Activated CD8-positive, alpha-beta memory T cell treated with anti-CD3 and anti-CD28 coated beads for 1 hour (primary cell): ENCODE results near the gene FGFRL1.

Source experiments
- DNase-seq, 2 donors: peaks; one replicate each; pipeline ENCODE4 v3.0.0-alpha.2; 2020; ENCODE audit warnings: low read depth in 1 of 2; ENCODE audit errors: extremely low read depth in 1 of 2

The FGFRL1 gene

DNA sequence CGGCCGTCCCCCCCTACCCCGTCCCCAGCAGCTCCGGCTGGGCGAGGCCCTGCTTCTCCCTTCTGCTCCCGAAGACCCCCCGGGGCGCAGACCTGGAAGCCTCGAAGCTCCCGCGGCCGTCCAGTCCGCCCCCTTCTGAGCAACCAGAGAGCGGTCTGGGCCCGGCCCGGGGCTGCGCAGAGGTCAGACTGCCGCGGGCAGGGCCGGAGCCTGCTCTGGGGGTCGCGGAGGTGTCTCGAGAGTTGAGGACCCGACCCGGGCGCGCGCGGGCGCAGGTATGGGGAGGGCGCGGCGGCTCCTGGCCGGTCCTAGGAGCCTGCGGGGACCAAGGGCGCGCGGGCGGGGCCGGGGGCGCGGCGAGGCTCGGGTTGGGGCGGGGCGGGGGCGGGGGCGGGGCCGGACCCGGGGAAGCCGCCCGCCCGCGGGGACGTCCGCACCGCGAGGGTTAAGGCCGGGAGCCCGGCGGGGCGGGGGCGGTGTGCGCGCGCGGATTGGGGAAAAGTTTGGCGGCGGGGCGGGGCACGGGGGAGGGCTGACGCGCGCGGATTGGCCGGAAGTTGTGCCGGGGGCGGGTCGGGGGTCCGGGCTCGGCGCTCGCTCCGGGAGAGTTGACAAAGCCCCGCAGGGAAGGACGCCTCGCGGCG lies at the start of gene FGFRL1:
FGFRL1 (plus strand) TSS at position 605 of the 644 bp plus-strand sequence. CDS start 860 bp downstream, outside the sequence.
- DNase-seq, result peak; percentile 81 to 92

DNA sequence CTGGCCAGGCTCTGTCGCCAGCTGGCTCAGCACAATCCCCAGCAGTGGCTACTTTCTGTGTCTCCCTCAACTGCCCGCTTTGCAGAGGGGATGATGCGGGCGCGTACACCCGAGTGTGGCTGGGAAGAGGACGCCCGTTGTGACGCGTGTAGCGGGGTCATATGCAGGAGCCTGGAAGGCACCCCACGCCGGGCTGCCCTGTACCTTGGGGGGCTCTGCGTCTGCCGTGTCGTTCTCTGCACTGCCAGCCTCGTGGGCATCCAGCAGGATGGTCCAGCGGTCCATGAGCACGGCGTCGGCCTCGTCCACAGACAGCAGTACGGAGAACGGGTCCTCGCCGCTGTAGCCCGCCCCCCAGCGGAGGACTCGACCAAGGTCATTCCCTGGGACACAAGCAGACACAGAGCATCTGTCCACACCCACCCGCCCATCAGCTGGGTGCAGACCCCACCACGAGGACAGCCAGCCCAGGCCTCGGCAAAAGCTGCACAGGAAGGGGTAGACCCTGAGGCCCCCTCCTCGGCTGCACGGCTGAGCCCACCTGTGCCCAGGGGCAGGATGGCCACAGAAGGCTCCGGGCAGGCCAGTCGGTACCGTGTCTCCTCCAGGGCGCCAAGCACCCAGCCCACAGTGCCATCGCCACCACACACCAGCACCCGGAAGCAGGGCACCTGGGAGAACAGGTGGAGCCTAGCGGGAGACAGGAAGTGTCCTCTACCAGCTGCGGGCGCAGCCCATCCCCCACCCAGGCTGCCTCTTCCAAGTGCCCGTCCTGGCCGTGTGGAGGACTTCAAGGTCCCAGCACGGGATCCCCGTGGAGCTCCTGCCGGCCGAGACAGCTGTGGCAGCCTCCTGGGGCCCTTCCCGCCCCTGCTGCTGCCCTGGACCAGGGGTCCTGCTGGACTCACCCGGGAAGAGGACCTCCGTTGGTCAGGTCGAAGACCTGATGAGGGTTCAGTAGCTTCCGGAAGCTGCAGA lies 48.9 kb upstream of the FGFRL1 start:
- DNase-seq, result no peak

DNA sequence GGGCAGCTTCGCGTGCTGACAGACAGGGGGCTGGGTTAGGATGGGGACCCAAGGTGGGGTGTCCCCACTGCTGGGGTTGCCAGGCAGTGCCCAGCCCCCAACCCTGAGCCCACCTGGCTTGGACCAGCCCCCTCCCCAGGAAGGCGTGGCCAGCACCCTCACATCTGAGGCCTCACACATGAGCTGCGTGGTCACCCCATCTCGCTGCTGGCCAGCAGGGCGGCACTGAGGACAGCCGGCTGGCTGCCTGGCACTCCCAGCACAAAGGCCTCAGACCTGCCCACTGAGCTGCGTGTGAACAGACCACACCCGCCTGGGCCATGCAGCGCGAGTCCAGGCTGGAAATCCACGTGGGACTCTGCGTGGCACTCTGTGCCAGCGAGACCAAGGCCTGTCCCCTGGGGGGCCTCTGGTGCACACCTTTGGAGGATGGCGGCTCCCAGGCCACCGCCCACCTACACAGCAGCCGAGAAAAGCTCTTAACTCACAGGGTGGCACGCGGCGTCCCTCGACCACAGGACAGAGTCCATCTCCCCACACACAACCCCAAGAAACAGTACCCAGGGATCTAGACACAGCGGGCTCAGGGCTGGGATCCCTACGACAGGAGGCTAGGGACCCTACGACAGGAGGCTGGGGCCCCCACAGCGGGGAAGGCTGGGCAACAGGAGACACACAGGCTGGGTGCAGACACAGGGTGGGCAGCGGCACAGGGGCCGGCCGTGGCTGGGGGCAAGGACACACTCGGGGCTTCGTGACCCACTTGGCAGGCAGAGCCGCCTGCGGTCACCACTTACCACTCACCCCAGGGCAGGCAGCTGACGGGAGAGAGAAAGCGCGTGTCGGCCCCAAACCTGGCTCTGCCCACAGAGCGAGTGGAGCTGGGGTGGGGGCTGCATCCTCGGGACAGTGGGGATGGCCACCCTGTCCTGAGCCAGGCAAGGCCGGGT lies 47.9 kb upstream of the FGFRL1 start:
- no peak for DNase-seq

DNA sequence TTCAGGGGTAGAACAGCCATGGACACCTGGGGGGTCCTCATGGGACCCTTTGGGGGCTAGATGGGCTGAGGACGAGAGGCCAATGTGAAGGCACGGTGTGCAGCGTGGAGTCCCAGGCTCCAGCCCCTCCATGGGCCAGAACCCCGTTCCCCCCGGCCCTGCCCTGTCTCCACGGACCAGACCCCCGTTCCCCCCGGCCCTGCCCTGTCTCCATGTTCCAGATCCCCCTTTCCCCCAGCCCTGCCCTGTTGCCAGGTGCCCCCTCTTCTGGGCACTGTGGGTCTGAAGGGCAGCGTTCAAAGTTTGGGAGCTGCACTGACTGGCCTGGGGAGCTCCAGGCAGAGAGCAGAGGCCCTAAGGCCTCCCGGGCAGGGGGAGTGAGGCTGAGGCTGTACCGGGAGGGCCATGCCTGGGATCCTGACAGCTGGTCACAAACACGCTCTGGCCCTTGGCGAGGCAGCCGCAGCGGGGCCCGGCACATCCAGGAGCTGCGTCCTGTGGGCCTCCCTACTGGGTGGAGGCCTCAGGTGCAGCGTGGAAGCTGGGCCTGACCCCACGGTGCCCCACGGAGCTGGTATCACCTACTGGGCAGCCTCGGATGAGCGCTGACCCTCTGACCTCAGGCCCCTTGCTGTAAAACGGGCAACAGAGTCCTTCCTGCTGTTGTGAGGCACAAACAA lies 46.9 kb upstream of the FGFRL1 start:
- no peak for DNase-seq

- no peak for DNase-seq
Measured at GRCh38 chr4:965048-965765, 46.2 kb upstream of the FGFRL1 start.

DNA sequence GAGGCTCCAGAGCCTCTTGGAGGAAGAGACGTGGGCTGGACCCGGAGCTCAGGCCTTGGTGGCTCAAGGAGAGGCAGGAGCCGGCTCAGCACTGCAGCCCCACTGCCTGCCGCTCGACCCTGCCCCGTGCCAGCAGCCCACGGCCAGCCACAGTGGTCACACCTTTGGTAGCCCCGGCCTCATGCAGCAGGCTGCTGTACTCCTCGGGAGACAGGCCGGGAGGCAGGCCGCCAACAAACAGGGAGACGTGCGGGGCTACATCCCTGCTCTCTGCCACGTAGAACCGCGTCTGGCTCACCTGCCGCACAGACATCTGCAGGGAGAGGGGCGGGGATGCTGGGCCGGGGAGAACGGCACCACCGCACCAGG lies 45.7 kb upstream of the FGFRL1 start:
- no peak for DNase-seq

- no peak for DNase-seq
Measured at GRCh38 chr4:966266-967112, 44.9 kb upstream of the FGFRL1 start.

DNA sequence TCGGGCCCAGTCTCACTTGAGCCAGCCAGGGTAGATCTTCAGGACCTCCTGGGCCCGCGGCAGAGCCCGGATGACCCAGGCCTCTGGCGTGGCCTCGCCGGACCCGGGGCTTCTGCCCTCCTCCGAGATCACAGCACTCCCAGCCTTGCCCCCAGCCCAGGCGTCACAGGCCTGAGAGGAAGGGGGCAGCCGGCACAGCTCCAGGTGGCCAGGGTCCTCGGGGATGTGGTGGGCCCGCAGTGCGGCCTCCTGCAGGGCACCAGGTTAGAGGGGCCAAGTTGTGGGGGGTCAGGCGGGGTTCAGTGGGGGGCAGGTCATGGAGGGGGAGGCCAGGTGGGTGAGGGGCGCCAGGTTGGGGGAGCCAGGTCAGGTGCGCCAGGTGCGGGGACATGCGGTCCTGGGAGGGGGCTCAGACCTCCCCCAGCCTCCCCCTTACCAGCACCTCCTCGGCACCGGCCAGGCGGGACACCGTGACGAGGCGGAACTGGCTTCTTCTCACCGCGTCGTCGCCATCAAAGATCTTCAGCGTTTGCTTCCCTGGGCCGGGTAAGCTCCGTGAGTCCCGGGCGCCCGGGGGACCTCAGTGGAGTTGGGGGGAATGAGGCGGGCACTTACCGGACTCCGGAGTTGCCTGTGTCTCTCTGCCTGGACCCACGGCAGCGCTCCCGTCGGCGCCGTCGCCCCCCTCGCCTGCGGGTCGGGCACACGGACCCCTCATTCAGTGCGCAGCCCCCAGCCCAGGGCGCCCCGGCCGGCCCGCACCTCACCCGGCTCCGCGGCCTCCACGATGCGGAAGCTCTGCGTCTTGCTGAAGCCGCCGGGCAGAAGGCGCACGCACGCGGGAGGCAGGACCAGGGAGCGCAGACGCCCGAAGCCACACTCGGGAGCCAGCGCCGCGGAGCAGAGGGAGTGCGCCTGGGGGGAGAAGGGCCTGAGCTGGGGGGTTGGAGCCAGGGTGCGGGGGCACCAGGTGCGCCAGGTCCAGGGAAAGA lies 44.0 kb upstream of the FGFRL1 start:
- no peak for DNase-seq

GRCh38 chr4:968221-968620 lies 43.2 kb upstream of the FGFRL1 start:
- no peak for DNase-seq

DNA sequence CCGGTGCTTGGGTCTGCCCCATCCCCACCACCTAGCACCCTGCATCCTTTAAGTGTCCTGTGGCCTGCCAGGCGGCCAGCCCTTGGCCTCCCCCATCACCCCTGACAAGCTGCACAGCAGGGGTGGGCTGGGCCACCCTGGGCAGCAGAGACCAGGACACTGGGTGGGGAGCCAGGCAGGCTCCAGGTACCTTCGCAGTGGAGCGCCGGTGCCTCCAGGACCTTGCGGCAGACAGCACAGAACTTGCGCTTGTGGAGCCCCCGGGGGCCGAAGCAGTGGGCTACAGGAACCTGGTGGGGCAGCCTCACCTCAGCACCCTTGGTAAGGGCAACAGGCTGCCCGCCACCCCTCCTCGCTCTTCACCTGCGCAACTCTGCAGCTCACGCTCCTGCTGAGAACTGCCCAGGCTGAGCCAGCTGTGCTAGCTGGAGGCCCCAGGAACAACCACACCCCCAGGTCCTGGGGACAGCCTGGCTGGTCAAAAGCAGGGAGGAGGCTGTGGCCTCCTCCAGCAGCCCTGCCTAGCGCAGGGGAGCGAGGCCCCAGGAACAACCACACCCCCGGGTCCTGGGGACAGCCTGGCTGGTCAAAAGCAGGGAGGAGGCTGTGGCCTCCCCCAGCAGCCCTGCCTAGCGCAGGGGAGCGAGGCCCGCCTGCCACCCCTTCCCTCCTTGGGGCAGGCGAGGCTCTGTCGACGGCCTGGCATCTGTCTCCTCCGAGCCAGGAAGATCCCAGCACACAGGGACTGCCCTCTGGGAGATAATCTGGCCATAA lies 42.6 kb upstream of the FGFRL1 start:
- DNase-seq, result no peak

DNA sequence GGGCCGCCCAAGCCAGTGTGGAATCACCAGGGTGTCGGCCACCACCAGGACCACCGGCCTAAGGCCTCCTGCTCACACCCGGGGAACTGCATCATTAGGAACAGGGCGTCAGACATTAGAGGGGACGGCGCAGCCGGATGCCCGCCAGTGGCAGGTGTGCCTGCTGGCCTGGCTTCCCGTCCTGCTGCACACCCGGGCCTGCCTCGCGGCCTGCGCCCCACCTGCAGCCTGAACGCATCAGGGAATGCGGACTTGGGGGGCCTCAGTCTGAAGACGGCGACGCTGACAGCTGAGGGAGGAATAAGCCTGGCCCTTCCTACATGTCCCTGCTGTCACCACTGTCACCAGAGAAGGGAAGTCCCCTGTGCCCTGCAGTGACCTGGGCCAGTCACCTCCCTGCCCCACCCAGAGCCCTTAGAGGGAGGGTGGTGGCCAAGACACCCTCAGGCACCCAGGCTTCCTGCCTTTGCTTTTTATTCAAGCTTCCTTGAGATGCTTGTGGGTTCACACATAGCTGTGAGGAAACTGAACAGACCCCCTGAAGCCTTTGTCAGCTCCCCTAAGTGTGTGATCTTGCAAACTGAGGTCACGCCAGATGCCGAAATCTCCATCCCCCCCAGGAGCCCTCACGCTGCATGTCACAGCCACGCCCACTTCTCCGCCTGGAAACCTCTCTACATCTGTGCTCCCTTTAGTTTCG lies 41.2 kb upstream of the FGFRL1 start:
- peak in 1 of 2 donors; percentile 48 for DNase-seq

DNA sequence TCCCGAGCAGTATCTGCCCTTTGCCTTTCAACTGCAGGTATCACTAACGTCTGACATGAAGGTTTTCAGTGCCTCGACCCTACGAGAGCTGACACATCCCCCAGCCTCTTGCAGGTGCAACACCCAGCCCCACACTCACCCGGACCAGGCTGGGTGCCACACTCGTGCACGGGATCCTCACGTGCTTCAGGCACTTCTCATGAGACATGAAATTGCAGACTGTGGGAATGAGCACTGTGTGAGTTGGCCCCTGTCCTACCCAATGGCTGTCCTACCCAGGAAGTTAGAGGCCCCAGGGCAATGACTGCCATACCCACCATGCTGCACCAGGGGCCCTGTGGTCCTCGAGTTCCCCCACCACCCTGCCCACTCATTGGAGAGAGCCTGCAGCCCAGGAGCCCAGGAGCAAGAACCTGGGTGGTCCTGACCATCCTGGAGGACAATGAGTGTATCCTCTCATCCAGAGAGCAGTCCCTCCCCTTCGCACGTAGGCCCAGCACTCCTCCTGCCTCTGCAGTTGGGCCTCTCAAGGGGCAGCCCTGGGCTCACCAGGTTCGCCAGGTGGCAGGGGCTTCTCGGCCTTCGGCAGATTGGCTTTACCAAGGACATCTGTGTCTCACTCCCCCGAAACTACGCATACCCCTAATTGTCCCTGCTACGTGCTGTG lies 40.4 kb upstream of the FGFRL1 start:
- DNase-seq, result no peak

GRCh38 chr4:971666-972500 lies 39.5 kb upstream of the FGFRL1 start:
- DNase-seq, result no peak

- peak; percentile 25 to 49 for DNase-seq
Measured at GRCh38 chr4:972651-973424, 38.6 kb upstream of the FGFRL1 start.
